GM19397 (cell line): ENCODE measurements around the gene TBC1D26.
"Not testable (repeated sequence)": the region's sequence is repeated elsewhere in the genome, so short reads cannot be mapped to it uniquely, and the experiment has no call there.

Experiments used
- ATAC-seq: cut with Tn5 transposase; IDR thresholded peaks from one replicate; pipeline ENCODE4 v1.9.1; 2021; ENCODE audit warnings: mild to moderate bottlenecking, moderate library complexity; ENCODE audit not compliant: unreplicated experiment

TBC1D26 gene

GRCh38 chr17:15742921-15743320 lies 10.8 kb downstream of the TBC1D26 start:
- no peak for ATAC-seq

- ATAC-seq = no peak
Measured at GRCh38 chr17:15744074-15744676, 12.1 kb downstream of the TBC1D26 start.

- ATAC-seq = no peak
Measured at GRCh38 chr17:15744885-15745284, 12.8 kb downstream of the TBC1D26 start.

- not testable (repeated sequence) for ATAC-seq
Measured at GRCh38 chr17:15749403-15749802, 17.3 kb downstream of the TBC1D26 start.

- not testable (repeated sequence) for ATAC-seq
Measured at GRCh38 chr17:15768865-15769533, 36.9 kb downstream of the TBC1D26 start.

- not testable (repeated sequence) for ATAC-seq
Measured at GRCh38 chr17:15770679-15771078, 38.6 kb downstream of the TBC1D26 start.

GRCh38 chr17:15776871-15777270 lies 44.8 kb downstream of the TBC1D26 start:
- no peak for ATAC-seq

- no peak for ATAC-seq
Measured at GRCh38 chr17:15777297-15777696, 45.2 kb downstream of the TBC1D26 start.

GRCh38 chr17:15777717-15778116 lies 45.6 kb downstream of the TBC1D26 start:
- ATAC-seq = no peak

GRCh38 chr17:15779119-15779518 lies 47.0 kb downstream of the TBC1D26 start:
- ATAC-seq = no peak

GRCh38 chr17:15780188-15780587 lies 48.1 kb downstream of the TBC1D26 start:
- ATAC-seq = no peak

GRCh38 chr17:15782866-15783265 lies 50.8 kb downstream of the TBC1D26 start:
- ATAC-seq = no peak

- no peak for ATAC-seq
Measured at GRCh38 chr17:15783461-15783860, 51.4 kb downstream of the TBC1D26 start.

- not testable (repeated sequence) for ATAC-seq
Measured at GRCh38 chr17:15784351-15784750, 52.3 kb downstream of the TBC1D26 start.

GRCh38 chr17:15787363-15788075 lies 55.4 kb downstream of the TBC1D26 start:
- not testable (repeated sequence) for ATAC-seq

GRCh38 chr17:15788365-15788764 lies 56.3 kb downstream of the TBC1D26 start:
- not testable (repeated sequence) for ATAC-seq
